ENCODE results near the gene DNAH14. TPM values are rescaled to one million over a fixed set of nuclear protein-coding genes. Genes with fewer than 3 reads are reported as not detected.

The DNAH14 gene
- total and polyA plus RNA-seq, 2 donors (not counting 3 experiments of a cell fraction or from before 2014, with no cell fraction given) = 1.5 to 7.1 TPM

GRCh38 chr1:225253784-225254183 is 324.3 kb downstream of the DNAH14 start:
- no peak overlapping the region for H2AFZ ChIP-seq (ENCODE audit: low read depth, low read length)
- H4K20me1 ChIP-seq (replicated peaks; ENCODE audit: control insufficient read depth, extremely low read depth, insufficient read depth, low read length) = no peaks in the 10 kb centered on the region
- POLR2A ChIA-PET = no interaction called here
- H3K36me3 ChIP-seq (ENCODE audit: control insufficient read depth in 2 of 2, extremely low read depth in 1 of 2, insufficient read depth in 2 of 2, low read length in 2 of 2) = no peaks in the 10 kb centered on the region
- H3K4me3 ChIP-seq (replicated peaks in 1 of 3; ENCODE audit: insufficient read depth in 1 of 3, low read depth in 1 of 3, low read length in 3 of 3) = no peak overlapping the region
- DNase-seq (ENCODE audit: low read depth, low spot score) = no peak
- H3K4me2 ChIP-seq (ENCODE audit: insufficient read depth, low read length) = no peak overlapping the region
- BruUV-seq (replicated peaks) = no TSS peak
- H3K27me3 ChIP-seq (ENCODE audit: control insufficient read depth in 2 of 2, insufficient read depth in 2 of 2, low read length in 2 of 2) = no peaks in the 10 kb centered on the region
- H3K9me3 ChIP-seq (replicated peaks; ENCODE audit: control insufficient read depth, insufficient read depth, low read length) = no peaks in the 10 kb centered on the region
- TF ChIP-seq EZH2 (IDR thresholded peaks at IDR 0.05; ENCODE audit: borderline replicate concordance, low read depth, low read length, severe bottlenecking) = no peak
- TF ChIP-seq GATA2 (IDR thresholded peaks at IDR 0.05; ENCODE audit: insufficient read depth, insufficient read length, low read depth, low read length) = peak; percentile 50
- H3K9me1 ChIP-seq (replicated peaks; ENCODE audit: control insufficient read depth, extremely low read depth, insufficient read depth, low read length) = no peaks in the 10 kb centered on the region
- no peaks in the 10 kb centered on the region for H3K79me2 ChIP-seq (ENCODE audit: control insufficient read depth, insufficient read depth, low read length)
- dilution Hi-C loops (cut with MboI; ENCODE audit: extremely low pct_ligation_motif_present, low sequenced_read_pairs) = no loop called here
- H3K9ac ChIP-seq (replicated peaks; ENCODE audit: extremely low read depth, insufficient read depth, low read length) = no peak overlapping the region
- no peak overlapping the region for H3K27ac ChIP-seq (ENCODE audit: insufficient read depth, low read depth, low read length)
- CTCF ChIA-PET = interaction anchor here (1.0 kb wide), 1 partner anchor 331 kb away, joined by 6 read pairs; no protein-coding TSS in a partner anchor
- no peaks in the 10 kb centered on the region for H3K4me1 ChIP-seq (ENCODE audit: control insufficient read depth, extremely low read depth, insufficient read depth, low read length)
- intact Hi-C loops (cut with micrococcal nuclease) = no loop called here
- no peak for FAIRE-seq

GRCh38 chr1:225254676-225255075 is 325.2 kb downstream of the DNAH14 start:
- FAIRE-seq = no peak
- no peaks in the 10 kb centered on the region for H3K9me3 ChIP-seq (replicated peaks; ENCODE audit: control insufficient read depth, insufficient read depth, low read length)
- H3K9ac ChIP-seq (replicated peaks; ENCODE audit: extremely low read depth, insufficient read depth, low read length) = no peak overlapping the region
- H3K4me3 ChIP-seq (replicated peaks in 1 of 3; ENCODE audit: insufficient read depth in 1 of 3, low read depth in 1 of 3, low read length in 3 of 3) = no peak overlapping the region
- intact Hi-C loops (cut with micrococcal nuclease) (no loop called here), dilution Hi-C loops (cut with MboI; ENCODE audit: extremely low pct_ligation_motif_present, low sequenced_read_pairs) (no loop called here)
- H4K20me1 ChIP-seq (replicated peaks; ENCODE audit: control insufficient read depth, extremely low read depth, insufficient read depth, low read length) = no peaks in the 10 kb centered on the region
- ChIA-PET CTCF (no interaction called here), POLR2A (no interaction called here)
- H3K36me3 ChIP-seq (ENCODE audit: control insufficient read depth in 2 of 2, extremely low read depth in 1 of 2, insufficient read depth in 2 of 2, low read length in 2 of 2) = no peaks in the 10 kb centered on the region
- H3K27ac ChIP-seq (ENCODE audit: insufficient read depth, low read depth, low read length) = no peak overlapping the region
- TF ChIP-seq FOS (IDR thresholded peaks at IDR 0.05; ENCODE audit: borderline replicate concordance, insufficient read depth, low read length) = no peak
- no peak for TF ChIP-seq GATA2 (IDR thresholded peaks at IDR 0.05; ENCODE audit: insufficient read depth, insufficient read length, low read depth, low read length)
- TF ChIP-seq POLR2AphosphoS5 (IDR thresholded peaks at IDR 0.05; ENCODE audit: insufficient read depth, low read depth, low read length) = no peak
- no peaks in the 10 kb centered on the region for H3K4me1 ChIP-seq (ENCODE audit: control insufficient read depth, extremely low read depth, insufficient read depth, low read length)
- H3K4me2 ChIP-seq (ENCODE audit: insufficient read depth, low read length) = no peak overlapping the region
- no peaks in the 10 kb centered on the region for H3K79me2 ChIP-seq (ENCODE audit: control insufficient read depth, insufficient read depth, low read length)
- H2AFZ ChIP-seq (ENCODE audit: low read depth, low read length) = no peak overlapping the region
- no peaks in the 10 kb centered on the region for H3K27me3 ChIP-seq (ENCODE audit: control insufficient read depth in 2 of 2, insufficient read depth in 2 of 2, low read length in 2 of 2)
- no peaks in the 10 kb centered on the region for H3K9me1 ChIP-seq (replicated peaks; ENCODE audit: control insufficient read depth, extremely low read depth, insufficient read depth, low read length)
- no TSS peak for BruUV-seq (replicated peaks)
- DNase-seq (ENCODE audit: low read depth, low spot score) = no peak

Measured in endothelial cell of umbilical vein (primary cell).